Measurements from ENCODE around the gene ATE1.

DNA sequence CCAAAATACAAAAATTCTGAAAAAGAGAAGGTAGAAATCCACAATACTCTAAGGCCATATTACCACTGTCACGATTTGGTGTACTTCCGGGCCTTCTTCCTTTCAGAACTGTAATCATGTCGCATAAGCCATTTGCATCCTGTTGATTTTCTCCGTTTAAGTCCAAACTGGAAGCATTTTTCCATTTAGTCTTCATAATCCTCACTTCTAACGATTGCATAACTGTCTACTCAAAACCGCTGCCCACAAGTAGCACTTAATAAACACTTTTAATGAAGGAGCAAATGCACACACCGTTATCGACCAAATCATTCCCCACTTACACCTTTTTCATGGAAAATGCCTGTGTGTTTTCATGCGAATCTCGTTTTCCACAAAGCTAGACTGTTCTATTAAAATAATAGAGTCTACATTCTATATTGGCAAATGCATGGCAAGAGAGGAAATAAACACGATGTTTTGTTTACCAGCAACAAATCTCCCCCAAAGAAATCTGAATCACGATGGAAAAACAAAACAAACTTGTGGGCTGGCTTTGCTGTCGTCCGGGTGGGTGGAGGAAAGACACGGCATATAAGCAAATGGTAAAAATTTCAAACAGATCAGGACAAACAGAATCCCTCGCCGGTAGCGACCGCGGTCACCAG lies 1.0 kb downstream of the ATE1 start:
- TF ChIP-seq, protein P1, sequence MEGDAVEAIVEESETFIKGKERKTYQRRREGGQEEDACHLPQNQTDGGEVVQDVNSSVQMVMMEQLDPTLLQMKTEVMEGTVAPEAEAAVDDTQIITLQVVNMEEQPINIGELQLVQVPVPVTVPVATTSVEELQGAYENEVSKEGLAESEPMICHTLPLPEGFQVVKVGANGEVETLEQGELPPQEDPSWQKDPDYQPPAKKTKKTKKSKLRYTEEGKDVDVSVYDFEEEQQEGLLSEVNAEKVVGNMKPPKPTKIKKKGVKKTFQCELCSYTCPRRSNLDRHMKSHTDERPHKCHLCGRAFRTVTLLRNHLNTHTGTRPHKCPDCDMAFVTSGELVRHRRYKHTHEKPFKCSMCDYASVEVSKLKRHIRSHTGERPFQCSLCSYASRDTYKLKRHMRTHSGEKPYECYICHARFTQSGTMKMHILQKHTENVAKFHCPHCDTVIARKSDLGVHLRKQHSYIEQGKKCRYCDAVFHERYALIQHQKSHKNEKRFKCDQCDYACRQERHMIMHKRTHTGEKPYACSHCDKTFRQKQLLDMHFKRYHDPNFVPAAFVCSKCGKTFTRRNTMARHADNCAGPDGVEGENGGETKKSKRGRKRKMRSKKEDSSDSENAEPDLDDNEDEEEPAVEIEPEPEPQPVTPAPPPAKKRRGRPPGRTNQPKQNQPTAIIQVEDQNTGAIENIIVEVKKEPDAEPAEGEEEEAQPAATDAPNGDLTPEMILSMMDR (IDR thresholded peaks at IDR 0.05) = no peak
- no peak for TF ChIP-seq POLR2A (IDR thresholded peaks at IDR 0.05)

All from heart left ventricle (tissue), 13 donors.